ENCODE measurements around the gene MAPT.
A peak's percentile ranks its signal among the peaks of the same experiment; 100 is the strongest.
"Not testable (repeated sequence)": the region's sequence is repeated elsewhere in the genome, so short reads cannot be mapped to it uniquely, and the experiment has no call there.

MAPT gene

DNA sequence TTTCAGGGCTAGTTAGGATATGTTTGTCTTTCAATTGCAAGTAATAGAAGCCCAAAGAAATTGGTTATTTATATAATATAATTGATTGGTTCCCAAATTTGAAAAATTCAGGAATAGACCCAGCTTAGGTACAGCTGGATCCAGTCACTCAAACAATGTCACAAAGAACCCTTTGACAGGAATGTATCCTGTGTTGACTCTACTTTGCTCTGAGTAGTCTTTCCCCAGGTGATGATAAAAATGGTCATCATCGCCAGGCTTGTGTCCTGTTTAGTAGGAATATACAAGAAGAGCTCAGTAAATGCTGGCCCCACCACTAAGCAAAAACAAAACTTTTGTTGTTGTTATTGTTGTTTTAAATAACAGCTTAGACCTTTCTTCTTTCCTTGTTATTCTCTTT is 35.0 kb downstream of the MAPT start:
- DNase-seq (ENCODE audit: low read depth): no peak

DNA sequence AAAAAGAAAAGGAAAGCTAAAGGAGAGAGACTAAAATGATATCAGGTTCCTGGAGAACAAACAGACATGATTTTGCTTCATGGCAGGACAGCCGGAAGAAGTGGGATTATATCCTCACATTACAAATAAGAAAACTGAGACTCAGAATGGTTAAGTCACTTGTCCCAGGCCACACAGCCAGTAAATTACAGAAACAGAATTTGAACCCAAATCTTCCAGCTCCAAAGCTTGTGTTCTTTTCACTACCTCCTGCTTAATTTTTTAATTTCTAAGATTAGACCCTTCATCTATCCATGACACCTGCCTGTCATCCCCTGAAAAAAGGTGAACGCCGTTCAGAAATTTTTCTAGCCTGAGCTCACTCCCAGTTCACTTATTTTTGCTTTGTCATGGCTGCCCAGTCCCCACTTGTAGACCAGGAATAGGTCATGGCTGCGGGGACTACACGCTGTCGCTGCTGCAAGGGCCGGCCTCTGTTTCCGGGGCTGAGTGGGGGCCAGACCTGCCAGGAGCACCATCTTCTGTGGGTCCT is 36.1 kb downstream of the MAPT start:
- no peak for DNase-seq (ENCODE audit: low read depth)

DNA sequence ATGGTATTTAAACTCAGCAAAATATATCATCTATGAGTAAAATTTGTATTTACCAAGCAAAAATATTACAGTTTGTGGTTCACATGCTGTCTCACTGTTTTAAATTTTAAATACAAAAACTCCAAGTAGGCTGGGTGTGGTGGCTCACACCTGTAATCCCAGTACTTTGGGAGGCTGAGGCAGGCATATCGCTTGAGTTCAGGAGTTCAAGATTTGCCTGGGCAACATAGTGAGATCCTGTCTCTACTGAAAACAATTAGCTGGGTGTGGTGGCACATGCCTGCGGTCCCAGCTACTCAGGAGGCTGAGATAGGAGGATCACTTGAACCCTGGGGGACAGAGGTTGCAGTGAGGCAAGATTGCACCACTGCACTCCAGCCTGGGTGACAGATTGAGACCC is 37.3 kb downstream of the MAPT start:
- DNase-seq (ENCODE audit: low read depth): no peak

DNA sequence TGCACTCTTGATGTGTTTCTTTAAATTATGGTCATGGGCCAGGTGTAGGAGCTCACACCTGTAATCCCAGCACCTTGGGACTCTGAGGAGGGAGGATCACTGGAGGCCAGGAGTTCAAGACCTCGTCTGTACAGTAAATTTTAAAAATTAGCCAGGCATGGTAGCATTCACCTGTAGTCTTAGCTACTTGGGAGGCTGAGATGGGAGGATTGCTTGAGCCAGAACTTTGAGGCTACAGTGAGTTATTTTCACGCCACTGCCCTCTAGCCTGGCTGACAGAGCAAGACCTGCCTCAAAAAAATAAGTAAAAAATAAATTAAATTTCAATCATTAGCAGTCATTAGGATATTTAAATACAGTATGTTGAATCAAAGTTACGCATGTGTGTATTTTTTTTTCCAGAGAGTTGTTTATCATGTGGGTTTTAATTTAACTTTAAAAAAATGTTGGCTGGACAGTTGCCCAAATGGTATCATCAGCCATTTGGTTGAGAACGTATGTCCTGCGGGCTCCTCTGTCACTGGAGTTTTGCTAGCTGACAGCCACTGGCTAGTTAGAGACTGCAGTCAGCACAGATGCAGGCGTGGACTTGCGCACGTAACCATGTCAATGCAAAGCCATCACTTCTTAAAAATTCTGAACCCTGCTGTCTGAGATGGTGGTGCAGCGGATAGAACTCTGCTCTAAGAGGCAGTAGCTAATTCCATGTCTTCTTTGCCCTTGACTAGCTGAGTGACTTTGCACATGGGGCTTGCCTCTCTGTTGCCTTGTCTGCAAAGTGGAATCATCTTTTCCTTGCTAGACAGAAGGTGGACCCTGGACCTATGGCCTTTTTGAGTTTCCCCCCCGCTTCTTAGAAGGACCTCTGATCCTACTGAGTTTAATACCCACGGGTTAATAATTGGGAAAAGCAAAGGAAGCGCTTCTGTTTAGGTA is 40.0 kb downstream of the MAPT start:
- DNase-seq (ENCODE audit: low read depth): no peak

DNA sequence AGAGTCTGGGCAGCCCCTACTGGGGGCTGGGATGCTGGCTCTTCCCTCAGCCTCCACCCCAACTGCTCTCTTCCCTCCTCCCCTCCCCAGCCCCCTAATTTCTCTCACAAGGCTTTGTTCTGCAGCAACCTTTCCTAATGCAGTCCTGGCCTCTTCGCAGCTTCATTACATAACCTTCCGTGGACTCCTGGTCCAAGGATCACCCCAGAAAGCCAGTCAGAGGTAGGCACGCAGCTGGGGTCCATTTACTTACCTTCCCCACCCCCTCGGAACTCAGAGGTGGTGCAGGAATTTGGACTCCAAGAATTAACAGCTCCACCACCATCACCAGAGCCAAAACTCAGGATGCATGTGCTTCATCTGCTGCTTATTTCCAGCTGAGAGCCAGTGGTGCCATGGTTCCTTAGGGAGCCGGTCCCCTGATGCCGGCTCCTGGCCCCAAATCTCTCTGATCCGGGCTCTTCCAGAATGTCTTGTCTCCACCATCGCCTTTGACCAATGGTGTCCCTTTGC is 40.9 kb downstream of the MAPT start:
- no peak for DNase-seq (ENCODE audit: low read depth)

DNA sequence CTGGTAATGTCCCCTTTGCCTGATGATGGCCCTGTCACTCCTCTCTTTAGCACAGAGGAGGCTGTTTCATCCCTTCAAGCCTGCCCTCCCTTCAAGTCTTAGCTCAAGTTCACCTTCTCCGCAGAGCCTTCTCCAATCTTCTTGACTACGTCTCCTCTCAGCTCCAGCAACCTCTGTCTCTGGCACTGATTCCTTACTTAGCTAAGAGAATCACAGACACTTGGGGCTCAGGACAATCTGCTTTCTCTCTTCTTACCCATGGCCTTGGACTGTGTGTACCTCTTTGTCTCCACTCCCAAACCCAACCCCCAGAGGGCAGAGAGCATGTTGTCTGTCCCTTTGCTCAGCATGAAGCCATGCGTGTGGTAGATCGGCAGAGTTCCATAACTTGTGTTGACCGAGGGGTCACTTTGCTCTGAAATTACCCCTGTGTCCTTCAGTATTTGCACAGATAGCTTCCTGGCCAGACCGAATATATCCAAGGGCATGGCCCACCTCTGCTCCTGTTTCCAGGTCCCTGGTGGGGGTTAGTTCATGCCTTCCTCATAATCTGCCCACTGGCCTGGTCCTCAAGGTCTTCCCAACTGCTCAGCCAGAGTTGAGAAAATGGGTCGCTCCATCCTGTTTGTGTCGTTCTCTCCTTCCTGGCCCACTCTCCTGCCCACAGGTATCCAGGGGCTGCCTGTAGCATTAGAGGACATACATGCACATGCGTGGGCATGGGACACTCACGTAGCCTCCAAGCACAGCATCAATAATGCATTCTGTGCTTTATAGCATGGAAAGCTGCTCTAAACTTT is 41.6 kb downstream of the MAPT start:
- no peak for DNase-seq (ENCODE audit: low read depth)

DNA sequence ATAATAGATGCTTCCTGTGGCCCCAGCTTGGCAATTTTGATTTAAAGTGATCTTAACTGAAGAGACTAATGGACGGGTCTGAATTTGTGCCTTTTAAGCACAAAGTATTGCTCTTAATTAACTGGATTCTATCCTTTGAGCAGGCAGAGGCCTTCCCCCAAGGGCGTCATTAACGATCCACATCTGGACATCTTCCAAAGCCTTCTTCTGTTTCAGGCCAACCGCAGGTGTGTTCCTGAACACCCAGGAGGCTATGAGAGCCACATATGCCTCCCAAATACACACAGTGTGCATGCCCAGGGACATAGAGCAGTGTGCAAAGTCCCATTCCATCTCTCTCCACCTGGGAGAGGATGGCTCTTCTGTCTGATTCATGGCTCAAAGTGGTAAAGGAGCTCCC is 42.3 kb downstream of the MAPT start:
- DNase-seq (ENCODE audit: low read depth): no peak

DNA sequence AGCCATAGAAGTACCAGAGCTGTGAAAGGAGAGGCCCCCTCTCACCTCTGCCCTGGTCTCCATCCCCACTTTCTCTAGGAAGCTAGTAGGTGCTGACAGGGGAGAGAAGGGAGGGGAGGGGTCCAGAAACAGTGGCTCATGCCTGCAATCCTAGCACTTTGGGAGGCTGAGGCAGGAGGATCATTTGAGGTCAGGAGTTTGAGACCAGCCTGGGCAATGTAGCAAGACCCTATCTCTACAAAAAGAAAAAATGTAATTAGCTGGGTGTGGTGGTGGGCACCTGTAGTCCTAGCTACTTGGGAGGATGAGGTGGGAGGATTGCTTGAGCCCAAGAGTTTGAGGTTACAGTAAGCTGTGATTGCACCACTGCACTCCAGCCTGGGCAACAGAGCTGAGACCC is 42.8 kb downstream of the MAPT start:
- not testable (repeated sequence) for DNase-seq (ENCODE audit: low read depth)

DNA sequence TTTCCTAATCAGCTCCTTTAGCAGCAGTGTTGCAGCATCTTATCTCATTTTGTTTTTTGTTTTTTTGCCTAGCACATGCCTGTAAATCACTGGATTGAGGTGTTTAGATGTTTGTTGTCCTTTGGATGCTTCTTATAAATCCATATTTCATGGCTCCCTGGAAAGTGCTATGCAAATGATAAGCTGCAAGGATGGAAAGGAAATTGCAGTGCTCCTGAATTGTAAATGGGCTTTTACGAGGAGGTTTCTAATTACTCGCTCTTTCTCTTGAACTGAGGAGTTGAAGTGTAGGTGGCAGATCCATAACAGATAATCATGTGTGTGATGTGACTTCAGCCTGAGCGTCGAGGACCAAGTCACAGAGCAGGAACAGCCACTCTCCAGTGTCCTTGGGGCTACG is 45.0 kb downstream of the MAPT start:
- DNase-seq (ENCODE audit: low read depth): no peak

DNA sequence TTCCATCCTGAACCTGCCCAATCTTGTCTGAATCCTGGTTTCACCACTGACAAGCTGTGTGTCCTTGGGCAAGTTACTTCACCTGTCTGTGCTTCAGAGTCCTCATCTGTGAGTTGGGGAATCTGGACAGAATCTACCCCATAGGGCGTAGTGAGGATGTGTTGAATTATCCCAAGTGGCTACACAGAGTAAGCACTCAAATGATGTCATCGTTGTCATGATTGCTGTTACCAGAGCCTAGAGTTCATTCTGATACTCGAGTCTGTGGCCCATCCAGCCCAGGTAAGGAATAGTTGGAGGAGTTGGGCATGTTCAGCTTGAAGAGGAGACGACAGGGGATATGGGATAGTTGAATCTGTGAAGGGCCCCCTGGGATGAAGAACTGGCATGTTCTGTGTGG is 45.9 kb downstream of the MAPT start:
- no peak for DNase-seq (ENCODE audit: low read depth)

DNA sequence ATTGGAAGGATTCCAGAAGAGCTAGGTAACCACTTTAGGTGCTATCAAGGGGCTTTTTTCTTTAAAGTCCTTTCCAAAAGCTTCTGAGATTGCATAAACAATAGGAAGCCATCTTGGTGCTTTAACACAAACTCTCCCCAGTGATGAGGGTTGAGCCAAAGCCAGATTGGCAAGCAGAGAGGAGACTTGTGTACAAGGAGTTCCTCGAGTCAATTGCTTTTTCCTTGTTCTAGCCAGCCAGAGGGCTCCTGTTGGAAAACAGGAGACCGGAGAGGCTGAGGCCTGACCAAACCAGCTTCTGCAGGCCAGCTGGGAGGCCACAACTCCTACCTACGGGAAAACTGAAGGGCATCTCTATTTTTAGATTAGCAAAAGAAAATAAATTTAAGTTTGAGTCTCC is 46.5 kb downstream of the MAPT start:
- no peak for DNase-seq (ENCODE audit: low read depth)

DNA sequence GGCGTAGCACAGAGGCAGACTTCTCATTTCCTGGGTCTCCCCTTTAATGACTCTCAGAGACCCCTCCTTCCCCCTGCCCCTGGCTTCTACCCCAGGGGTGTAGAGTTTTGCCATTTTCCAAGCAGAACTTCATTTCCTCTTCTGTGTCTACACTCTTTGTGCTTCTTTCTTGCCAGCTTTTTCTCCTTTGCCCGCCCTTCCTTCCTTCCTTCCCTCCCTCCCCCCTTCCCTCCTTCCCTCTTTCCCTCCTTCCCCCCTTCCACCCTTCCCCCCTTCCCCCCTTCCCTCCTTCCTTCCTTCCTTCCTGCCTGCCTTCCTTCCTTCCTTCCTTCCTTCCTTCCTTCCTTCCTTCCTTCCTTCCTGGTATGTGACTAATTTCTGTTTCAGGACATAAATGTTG is 47.0 kb downstream of the MAPT start:
- no peak for DNase-seq (ENCODE audit: low read depth)

DNA sequence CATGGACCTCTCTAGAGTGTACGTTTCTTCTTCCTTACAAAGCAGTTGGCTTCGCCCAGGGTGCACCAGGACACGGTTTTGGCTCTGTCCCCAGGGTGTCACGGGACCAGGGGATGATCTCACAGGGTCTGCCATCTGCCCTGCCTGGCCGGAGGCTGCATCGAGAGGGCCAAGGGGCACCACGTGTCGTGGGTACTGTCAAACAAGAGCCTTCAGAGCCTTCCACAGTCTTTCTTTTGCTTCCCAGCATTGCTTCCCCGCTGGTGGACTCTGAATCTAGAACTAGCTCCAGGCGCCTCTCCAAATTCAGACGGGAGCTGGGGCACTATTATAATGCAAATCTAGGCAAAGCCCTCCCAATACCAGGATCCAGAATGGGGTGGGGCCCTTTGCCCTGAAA is 47.9 kb downstream of the MAPT start:
- no peak for DNase-seq (ENCODE audit: low read depth)

DNA sequence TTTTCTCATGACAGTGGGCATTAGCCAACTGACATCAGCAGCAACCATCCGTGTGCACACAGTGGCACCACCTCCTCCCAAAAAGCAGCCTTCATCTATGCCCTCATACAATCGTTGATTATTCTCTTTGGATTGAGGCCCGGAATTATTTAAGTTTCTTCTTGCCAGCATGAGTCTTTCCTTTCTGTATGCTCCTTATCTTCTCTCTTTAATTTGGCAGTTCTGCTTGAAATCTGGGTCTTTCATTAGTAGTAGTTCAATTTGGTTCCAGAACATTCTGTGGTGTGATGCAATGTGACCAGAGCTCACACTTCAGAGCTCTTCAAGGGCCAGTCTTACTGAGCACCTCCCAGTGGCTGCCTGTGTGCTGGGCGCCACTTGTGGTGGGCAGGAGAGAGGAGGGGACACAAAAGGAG is 52.5 kb downstream of the MAPT start:
- no peak for DNase-seq (ENCODE audit: low read depth)

DNA sequence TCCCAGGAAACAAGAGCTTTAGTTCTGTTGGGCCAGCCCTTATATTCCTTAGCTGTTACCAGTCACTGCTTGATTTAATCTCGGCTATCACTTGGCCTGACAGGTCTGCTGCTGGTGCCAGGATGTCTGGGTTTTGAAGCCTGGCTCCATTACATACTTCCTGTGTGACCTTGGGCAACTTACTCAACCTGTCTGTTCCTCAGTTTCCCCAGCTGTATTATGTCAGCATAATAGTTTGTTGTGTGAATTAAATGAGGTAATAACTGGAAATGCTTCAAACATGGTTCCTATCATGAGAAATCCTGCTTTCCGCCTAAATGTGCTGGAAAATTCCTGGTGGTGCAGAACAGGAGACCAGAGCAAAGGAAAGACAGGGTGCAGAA is 54.1 kb downstream of the MAPT start:
- no peak for DNase-seq (ENCODE audit: low read depth)

DNA sequence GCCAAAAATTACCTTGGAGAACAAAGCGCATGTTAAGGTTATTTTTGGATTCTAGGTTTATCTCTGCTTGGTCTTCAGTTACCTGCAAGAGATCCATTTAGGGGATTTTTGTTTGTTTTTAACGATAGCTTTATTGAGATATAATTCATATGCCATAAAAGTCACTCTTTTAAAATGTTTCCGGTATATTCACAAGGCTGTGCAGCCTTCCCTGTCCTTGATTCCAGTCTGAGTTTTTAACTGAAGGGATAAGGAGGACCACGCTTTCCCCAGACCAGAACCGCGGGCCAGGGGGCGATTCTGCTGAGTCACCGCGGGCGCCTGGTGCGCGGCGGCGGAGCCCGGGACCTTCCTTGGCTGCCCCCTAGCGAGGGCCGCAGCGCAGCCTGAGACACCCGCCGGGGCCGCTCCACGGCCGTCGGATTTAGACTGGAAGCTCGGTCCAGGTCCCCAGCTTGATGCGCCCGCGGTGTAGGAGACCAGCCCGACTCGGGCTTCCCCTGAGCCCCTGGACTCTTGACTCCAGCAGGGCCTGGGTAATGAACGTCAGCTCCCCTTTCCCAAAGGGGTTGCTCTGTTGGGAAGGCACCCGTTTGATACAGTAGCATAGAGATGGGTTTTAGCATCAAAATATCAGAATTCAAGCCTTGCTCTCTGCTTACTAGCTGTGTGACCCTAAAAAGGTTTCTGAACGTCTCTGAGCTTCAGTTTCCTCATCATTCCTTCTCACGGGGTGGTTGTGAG is 54.7 kb downstream of the MAPT start:
- peak; percentile 19 for DNase-seq (ENCODE audit: low read depth)

DNA sequence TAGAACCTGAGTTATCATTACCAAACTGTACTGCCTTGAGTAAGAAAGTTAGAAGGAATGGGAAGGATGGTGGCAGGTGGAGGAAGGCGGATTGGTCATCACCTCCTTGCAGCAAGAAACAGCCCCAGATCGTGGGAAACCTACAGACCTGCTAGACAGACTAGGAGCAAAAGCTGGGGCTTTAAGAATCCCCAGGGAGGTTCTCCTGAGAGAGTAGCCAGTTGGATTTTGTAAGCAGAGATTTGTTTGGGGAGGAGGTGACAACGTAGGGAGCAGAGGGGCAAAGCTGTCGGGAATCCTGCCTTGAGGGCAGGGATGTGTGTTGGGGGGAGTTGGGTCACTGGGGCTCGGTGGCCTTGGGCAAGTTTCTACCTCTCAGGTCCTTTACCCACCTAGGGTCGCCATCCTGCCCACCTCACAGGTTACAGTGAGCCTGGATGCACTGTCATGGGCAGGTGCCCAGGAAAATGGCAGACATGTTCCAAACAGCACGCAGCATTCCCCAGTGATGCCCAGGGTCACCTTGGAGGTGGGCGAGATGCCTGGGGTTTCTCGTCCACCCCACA is 55.5 kb downstream of the MAPT start:
- DNase-seq (ENCODE audit: low read depth): no peak

DNA sequence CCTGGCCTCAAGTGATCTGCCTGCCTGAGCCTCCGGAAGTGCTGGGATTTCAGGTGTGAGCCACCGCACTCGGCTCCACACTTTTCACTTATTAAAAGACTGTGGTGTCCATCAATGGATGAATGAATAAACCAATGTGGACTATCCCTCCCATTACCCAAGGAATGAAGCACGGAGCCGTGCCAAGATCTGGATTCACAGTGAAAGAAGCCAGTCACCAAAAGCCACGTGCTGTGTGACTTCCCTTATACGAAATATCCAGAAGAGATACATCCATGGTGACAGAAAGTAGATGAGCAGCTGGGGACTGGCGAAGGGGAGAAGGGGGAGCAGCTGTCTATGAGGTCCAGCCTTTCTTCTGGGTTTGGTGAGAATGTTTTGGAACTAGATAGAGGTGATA is 56.5 kb downstream of the MAPT start:
- no peak for DNase-seq (ENCODE audit: low read depth)

DNA sequence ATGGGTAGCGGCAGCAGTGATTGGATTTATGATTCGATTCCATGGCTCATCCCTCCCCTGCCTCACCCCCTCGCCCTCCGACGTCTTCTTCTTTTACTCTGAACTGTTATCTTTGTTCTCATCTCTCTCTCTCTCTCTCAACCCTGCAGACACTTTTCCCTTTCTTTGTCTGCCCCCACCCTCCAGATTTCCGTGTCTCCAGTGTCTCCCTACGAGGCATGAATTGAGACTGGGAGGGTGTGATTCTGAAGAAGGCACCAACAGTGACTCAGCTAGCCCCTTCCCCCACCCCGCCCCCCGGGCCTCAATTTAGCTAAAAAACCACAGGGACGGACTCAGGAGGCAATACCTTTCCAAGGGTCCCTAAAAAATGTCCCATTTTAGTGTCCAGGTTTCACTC is 57.0 kb downstream of the MAPT start:
- DNase-seq (ENCODE audit: low read depth): no peak

DNA sequence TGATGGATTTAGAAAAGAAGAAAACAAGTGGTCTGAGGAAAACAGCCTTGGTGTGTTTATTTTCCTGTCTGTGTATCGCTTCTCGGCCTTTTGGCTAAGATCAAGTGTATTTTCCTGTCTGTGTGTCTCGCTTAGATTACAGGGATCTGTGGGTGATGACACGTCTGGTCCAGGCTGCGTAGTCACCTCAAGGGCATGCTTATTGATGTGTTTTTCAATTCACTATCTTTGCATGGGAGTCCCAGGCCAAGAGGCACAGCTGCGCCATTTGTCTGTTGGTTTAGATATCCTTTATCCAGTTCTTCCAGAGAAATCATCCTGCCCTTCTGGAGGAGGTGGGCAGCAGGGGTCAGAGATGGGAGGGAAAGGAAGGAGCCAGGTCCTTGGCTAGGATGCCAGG is 57.6 kb downstream of the MAPT start:
- DNase-seq (ENCODE audit: low read depth): no peak

DNA sequence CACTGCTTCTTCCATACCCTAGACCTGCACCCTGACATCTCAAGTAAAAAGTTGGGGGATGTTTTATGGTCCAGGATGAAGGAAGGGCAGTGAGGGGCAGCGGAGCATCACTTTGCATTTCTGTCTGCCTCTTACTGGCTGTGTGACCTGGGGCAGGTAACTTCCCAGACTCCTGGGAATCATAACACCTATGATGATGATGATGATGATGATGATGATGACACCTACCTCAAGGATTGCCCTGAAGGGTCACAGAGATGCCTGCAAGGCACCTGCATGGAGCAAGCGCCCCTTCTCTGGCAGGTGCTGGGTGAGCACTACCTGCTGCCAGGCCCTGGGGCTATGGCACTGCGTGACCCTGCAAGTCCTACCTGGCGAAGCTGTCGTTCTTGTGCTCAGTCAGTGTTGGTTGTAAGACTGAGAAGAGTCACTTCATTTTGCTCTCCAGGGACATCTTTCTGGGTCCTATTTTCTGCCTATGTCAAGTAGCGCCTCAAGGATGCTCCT is 58.5 kb downstream of the MAPT start:
- no peak for DNase-seq (ENCODE audit: low read depth)

DNA sequence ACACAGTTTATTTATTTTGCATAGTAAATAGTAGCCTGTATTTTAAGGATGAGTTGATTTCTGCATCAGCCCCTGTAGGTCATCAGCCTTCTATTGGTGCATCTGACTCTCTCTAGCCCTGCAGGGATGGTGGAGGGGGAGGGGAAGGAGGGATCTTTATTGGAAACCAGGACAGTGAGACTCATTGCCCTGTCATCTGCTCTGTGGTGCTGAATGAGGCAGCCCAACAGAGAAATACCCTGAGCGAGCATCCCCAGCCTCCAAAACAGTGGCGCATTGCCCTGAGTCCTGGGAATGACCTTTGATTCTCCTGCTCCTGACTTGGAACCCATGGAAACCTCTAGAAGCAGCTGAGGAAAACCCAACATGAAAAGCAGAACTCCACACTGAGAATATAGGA is 59.2 kb downstream of the MAPT start:
- no peak for DNase-seq (ENCODE audit: low read depth)
